NCI-H524 treated with DMSO at 0.1 percent for 48 hours (cell line): Measurements from ENCODE around the gene GCM1.

Experiments
- DNase-seq: peaks from one replicate; lab custom pipeline; 2025; lab: John Stamatoyannopoulos, UW

GCM1 gene

DNA sequence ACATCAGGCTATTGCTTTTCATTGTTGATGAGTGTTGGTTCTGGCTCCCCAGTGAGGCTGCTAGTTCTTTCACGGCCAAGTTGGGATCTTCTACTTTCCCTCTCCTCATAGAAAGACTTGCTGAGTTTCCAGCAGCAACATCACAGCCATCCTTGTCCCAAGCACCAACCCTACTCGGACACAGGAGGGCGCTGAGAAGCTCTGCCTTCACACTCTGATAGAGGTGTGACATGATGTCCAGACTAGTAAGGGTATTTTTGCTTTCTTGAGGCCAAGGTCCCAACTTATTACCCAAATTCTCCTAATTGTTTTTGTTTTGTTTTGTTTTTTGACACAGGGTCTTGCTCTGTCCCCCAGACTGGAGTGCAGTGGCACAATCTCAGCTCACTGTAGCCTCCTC lies 3.0 kb upstream of the GCM1 start:
- no peak for DNase-seq

DNA sequence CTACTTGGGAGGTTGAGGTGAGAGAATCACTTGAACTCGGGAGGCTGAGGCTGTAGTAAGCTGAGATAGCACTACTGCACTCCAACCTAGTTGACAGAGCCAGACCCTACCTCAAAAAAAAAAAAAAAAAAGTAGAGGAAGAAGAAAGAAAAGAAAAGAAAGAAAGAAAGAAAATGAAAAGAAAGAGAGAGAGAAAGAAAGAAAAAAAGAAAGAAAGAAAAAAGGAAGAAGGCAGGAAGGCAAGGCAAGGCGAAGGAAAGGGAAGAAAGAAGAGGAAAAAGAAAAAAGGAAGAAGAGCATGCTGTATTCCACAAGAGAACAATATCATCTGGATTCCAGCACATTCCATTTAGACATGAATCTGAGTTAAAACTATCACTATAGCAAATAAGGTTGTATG lies 3.8 kb downstream of the GCM1 start:
- no peak for DNase-seq

DNA sequence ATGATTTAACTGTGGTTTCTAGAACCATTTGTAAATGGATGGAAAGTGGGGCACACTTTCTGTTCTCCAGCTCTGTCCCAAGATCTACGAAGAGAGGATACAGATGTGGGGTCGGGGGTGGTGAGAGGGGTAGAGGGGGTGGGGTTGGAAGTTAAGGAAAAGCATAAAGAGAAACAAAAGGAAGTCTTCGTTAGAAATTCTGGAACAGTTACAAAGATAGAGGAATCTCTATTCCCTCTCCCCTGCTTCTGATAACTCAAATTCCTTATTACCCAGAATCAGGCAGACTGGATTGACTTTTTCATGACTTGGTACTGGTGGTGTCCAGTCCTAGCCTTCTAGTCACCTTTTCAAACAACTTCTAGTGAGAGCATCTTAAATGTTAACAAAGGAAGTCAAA lies 4.9 kb downstream of the GCM1 start:
- no peak for DNase-seq

DNA sequence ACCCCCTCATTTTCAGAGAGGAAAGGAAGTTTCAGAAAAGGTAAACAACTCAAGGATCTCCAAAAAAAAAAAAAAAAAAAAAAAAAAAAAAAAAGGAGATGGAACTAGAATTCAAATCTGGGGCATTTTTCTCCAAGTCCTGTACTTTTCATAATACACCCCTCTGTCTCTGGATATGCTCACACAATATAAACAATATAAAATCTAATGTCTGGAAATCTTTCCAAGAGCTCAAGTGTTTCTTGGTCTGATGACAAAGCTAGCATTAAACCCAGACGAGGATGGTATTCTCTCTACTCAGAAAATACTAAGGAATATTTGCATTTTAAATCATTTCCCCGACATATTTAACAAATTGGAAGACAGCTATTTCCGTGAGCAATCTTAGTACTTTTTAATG lies 5.8 kb downstream of the GCM1 start:
- DNase-seq = no peak

DNA sequence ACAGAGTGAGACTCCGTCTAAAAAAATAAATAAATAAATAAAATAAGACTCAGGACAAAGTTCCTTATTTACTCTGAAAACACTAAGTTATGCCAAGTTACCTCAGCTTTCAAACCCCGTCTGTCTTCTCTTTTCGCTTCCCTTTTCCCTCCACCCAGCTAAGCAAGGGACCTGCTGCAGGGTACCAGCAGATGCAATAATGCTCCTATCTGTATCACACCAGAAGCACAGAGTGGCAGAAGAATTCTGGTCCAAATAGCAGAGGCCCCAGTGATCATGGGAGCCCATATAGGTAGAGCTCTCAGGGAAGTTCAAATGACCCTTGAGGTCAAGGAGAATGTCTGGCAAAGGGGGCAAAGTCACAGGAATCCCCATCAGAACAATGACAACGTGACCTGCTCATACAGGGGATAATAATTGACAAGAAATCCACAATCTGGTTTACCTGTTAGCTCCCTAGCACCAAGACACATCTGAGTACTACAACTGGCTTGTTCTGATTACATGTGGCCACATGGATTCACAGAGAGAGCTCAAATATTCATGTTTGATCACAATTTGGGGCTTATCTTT lies 8.7 kb downstream of the GCM1 start:
- DNase-seq = no peak

DNA sequence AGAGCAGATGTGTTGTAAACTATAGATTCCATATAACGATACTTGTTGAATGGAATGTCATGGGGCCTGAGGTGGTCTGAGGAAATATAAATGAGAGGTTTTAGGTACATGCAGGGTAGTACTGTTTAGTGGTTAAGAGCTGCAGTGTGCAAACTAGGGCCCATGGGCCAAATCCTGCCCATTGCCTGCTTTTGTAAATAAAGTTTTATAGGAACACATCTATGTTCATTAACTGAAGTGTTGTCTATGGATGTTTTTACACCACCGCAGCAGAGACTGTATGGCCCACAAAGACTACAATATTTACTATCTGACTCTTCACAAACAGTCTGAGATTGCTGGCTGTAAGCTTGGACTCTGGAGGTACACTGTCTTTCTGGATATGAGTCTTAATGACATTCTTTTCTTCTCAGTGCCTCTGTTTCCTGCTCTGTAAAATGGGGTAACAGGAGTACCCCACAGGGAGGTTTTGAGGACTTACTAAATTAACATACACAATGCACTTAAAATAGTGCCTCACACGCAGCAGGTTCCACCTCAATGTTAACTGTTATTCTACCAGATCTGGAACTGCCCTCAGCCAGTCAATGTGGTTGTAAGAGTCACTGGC lies 12.5 kb downstream of the GCM1 start:
- no peak for DNase-seq

DNA sequence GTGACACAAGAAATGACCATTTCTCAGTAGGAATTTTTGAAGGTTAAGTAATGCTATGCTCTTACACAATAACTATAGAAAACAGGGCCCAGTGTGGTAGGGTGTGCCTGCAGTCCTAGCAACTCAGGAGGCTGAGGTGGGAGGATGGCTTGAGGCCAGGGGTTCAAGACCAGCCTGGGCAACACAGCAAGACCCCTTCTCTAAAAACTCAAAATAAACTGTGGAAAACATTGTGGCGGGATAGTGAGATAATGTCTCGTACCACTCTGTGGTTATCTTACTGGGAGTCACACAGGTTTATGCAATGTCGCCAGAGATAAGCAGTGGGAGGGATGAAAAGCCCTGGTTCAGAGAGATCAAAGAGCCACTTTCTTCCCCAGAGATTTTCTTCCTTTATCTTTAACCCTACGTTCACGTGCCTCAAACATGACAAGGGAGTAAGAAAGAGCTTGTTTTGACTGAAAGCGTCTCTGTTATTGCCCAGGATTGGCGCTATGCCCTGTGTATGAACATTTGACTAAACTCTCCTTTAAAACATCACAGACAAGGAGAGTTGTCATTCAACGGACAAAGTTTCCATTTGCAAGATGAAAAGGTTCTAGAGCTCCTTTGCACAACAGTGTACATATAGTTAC lies 13.9 kb downstream of the GCM1 start:
- no peak for DNase-seq

DNA sequence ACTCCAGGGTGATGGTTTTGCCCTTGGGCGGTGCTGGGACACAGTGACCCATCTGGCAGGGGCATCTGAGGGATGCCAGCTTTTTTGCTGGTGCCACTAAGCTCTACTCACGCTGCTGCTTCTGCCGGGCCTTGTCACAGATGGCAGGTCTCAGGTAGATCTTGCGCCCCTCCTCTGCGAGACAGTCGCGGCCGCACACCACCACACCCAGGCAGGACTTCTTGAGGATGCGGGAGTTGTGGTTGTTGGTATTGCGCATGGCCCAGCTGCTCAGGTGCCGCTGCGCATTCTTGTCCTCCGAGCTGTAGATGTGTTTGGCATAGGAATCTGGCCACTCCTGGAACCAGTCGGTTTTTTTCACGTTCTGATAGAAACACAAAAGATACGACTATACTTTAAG lies 14.7 kb downstream of the GCM1 start:
- DNase-seq = no peak

DNA sequence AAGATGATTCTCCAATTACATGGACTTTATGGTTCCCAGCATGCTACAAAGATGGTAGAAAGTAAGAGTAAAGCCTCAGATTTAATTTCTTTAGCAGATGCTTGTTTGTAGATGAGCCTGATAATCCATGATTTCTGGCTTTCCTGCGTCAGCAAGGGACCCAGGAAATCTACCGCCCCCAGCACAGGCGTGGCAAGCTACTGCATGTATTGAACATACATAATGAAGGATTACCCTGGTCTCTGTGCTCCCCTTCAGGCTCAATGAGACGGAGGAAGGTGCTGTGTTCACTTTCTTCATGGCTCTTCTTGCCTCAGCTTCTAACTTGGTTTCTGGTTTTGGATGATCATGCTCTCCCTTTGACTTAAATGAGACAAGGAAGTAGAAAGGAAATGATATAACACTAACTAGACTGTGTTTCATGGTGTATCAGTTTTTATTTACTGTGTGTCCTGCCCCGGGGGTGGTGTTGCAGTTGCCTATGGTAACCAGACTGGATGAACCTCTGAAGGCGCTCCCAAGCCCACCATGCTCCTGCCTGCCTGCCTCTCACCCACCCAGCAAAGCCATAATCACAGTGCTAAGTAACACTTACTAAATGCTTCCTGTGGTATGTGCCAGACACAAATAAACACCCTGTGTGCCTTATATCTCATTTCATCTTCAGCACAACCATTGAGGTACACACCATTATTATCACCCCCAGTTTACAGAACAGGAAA lies 17.9 kb downstream of the GCM1 start:
- DNase-seq = no peak

DNA sequence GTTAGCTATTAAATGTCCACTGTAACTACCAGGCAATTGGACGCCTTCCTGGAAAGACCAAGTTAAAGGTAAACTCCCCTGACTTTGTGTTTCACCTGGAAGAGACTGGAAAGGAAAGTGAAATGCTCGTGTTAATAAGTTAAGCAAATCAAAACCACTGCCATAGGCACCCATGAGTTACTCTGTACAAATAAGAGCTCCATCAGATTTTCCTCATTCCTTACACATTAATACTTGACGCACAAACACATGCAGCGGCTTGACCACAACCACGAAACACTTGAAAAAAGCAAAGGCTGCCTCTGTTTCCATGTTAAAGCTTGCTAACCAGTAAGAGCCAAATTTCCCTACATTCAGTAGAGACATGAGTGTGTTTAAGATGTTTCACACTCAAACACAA lies 19.8 kb downstream of the GCM1 start:
- no peak for DNase-seq

DNA sequence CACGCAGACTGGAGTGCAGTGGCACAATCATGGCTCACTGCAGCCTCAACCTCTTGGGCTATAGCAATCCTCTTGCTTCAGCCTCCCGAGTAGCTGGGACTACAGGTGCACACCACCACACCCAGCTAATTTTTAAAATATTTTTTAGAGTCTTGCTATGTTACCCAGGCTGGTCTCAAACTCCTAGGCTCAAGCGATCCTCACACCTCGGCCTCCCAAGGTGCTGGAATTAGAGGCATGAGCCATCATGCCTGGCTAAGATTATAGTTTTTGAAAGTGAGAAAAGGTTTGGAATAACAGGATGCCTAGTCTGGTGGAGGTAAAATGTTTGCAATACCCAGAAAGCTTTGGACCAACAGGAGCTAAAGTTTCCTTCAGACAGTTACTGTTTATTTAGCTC lies 23.4 kb downstream of the GCM1 start:
- no peak for DNase-seq

DNA sequence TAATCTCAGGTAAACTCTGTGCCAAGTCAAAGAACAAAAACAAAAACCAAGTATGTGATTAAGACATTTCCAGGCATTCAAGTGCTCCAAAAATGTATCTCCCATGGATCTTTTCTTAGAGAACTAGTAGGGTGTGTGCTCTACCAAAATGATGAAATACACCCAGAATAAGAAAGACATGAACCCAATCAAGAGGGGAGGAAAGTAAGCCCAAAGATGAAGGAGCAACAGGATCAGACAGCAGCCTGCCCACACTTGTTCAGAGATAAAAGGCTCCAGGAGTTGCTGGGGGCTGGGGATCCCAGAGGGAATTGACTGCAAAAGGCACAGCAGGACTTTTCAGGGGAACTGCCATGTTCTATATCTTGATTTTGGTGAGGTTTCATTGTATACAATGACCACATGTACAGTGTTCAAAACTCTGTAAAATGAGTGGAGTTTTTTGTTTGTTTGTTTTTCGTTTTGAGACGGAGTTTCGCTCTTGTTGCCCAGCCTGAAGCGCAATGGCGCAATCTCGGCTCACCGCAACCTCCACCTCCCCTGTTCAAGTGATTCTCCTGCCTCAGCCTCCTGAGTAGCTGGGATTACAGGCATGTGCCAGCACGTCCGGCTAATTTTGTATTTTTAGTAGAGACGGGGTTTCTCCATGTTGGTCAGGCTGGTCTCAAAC lies 24.4 kb downstream of the GCM1 start:
- DNase-seq = no peak

DNA sequence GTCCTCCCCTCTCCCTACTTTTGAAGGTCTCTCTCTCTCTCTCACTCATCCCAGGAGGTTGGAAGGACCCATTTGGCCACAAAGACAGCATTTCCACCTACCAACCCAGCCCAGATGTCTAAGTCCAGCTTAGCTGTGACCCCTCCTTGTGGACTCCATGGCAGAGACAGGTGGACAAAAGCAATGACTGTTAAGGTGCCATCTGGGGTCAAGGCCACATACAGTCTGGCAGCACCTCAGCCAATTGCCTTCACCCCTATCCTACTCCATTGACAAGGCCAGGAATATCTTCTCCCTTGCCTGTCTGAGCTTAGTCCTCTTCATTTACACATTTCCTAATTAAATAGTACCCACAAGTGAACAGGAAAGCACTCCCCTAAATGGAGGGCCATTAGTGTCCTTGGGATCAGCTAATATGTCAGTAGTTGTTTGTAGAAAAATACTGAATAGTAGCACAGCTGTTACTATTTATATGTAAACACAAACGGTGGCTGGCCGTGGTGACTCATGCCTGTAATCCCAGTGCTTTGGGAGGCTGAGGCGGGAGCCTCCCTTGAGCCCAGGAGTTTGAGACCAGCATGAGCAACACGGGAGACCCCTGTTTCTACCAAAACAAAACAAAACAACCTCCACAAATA lies 28.8 kb downstream of the GCM1 start:
- no peak for DNase-seq

DNA sequence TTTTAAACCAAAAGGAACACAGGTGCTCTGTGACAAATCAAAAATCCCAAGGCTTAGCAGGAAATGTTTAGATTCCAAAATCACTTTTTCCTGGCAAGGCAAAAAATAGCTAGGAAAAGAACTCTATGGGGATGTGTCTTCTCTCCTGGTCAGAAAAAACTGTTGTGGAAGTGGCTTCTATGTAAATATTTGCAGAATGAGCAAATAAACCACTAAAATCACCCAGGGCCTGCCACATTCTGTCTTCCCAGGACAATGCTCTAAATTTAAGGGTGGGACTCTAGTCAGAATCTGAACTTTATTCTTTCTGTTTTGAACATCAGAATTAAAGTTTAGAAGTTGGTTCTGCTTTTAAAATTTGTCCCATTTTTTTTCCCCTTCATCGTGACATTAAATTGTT lies 29.3 kb downstream of the GCM1 start:
- DNase-seq = no peak

DNA sequence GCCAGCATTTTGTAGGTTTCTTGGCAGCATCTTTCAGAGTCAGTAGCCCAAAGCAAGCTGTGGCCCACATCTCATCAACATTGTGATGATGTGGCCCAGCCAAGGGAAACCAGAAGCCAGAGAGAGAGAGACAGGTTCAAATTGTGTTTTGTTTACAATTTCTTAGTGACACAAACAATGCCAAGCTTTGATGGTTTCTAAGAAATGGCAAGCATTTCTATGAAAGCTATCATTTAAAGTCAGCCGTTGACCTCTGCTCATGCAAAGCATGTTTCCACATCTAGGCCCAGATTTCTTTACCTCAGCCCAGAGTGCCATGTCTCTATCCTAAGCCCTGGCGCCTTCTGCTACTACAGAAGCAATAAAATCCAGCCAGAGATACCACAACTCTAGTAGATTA lies 32.9 kb downstream of the GCM1 start:
- no peak for DNase-seq

DNA sequence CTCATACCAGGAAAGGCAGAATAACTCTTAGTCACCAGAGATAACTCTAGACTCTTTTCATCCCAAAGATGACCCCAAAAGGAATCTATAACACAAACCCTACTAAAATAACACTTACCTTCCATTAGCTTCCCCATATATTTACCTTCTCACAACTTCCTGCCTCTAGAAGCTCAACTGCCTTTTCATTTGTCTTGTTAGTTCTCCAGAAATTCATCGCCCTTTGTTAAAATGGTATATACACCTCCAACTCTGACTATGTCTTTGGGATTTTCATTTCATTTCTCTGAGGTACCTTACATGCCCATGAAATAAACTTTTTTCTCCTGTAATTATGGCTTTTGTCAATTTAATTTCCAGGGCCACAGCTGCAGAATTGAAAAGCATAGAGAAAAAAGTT lies 33.5 kb downstream of the GCM1 start:
- no peak for DNase-seq

DNA sequence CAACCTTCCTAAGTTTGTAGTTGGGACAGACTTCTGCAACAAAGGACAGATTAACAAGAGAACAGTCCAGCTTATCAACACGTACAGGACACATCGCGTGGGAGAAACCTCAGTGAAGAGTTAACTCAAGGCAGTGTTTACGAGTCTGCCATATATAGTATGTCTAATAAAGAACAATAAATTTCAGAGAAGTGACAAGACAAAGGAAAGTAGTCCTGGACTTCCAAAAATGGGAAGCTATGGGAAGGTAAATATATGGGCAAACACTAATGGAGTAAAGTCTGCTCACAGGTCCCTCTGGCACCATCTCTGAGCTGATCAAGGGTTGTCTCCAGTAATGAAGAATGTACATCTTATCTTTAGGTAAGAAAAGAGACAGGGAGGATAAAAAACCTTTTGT lies 34.9 kb downstream of the GCM1 start:
- no peak for DNase-seq

DNA sequence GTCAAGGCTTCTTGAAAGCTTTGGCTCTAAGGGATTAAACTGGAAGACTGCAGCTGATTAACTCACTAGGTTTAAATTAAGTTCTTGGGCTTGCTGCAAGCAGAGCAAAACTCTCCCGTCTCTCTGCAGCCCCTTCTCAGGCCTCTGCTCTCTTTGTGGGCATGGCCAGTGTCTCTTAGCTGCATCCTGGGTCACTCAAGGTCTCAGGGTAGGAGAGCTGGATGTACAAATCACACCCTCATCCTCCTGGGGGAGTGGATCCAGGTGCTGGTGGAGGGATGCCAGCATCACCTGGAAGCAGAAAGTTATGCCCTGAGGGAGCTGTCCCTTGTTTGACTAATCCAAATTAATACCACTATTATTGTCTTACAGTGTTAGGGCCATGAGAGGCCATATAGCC lies 35.8 kb downstream of the GCM1 start:
- no peak for DNase-seq

DNA sequence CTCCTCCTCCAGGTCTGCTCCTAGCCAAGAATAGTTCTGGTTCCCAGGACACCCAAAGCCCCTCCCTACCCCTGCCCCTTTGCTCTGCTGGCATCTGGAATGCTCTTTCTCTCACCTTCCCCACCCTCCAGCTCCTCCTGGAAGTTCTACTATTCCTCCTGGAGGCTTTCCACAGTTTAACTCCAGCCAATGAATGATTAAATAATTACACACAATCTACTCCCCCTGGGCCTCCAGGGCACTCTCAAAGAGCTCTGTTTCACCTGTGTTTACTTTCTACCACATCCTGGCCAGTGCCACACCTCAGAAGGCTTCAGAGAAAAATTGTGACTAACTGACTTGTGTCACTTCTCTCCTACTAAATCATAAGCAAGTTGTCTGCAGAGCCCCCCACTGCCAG lies 36.2 kb downstream of the GCM1 start:
- no peak for DNase-seq

DNA sequence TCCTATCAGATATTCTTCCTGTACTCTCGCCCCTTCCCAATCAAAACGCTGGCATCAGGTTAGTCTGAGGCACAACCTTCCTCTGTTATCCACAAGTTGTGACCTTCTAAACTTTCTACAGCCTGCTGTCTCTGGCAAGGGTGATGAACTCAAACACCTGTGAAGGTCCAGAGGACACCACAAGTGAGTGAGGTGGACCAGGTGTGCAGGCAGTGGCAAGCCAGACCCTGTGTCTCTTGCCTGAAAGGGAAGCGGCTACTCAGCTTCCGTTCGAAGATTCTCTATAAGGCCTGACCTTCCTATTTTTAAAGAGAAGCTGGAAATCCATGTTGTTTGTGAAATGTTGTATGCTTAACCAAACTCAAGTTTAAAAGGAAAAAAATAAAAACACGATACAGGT lies 36.8 kb downstream of the GCM1 start:
- no peak for DNase-seq

DNA sequence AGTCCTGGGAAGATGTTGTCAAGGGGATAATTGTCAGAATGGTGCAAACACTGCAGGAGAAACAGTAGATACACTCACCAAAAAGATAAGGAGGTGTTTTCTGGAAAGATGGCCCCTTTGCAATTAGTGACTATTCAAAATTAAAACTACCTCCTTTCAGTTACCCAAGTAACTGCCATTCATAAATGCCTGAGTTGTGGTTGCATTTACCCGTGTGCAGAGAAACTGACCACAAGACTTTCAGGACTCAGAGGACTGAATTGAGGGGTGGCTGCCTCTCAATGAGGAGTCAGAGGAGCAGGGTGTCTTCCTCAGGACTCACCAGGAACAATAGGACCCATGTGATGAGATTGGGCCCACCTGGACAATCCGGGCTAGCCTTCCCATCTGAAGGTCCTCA lies 39.0 kb downstream of the GCM1 start:
- no peak for DNase-seq

DNA sequence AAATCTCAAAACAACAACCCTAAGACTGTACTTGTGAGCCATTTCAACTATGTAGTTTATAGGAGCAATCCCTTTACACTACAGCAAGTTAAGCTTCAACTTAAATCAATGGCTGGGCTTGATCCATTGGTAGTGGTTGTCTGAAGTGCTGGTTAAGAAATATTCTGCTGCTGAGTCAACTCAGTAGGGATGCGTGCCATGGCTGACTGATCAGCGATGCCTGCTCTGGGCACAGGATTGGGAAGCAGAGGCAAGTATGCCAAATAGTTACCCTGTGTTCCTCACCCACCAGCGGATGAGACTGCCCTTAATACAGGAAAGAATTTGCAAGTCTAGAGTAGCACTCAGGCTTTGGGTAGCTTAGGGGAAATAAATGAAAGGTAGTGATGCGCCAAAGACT lies 41.5 kb downstream of the GCM1 start:
- DNase-seq = no peak
